NCI-H1436 (cell line): ENCODE data around the gene MRPL53.
"Not testable (repeated sequence)": the region's sequence is repeated elsewhere in the genome, so short reads cannot be mapped to it uniquely, and the experiment has no call there.

Source experiments
- DNase-seq: peaks from one replicate; lab custom pipeline; 2025; lab: John Stamatoyannopoulos, UW

MRPL53 gene

GRCh38 chr2:74450570-74451190 is 21.8 kb downstream of the MRPL53 start:
- DNase-seq = no peak

GRCh38 chr2:74448771-74449170 is 23.7 kb downstream of the MRPL53 start:
- DNase-seq = no peak

GRCh38 chr2:74447230-74447999 is 25.1 kb downstream of the MRPL53 start:
- no peak for DNase-seq

GRCh38 chr2:74444498-74445318 is 27.8 kb downstream of the MRPL53 start:
- DNase-seq = no peak

- DNase-seq = not testable (repeated sequence)
Observed at GRCh38 chr2:74442483-74443297, 29.8 kb downstream of the MRPL53 start.

GRCh38 chr2:74441690-74442482 is 30.6 kb downstream of the MRPL53 start, which contains the start of gene RTKN:
Gene RTKN (minus strand): TSS chr2:74441937. CDS start chr2:74441816, 121 bp downstream.
- DNase-seq = no peak

- no peak for DNase-seq
Observed at GRCh38 chr2:74441170-74441689, 31.2 kb downstream of the MRPL53 start.

- DNase-seq = peak; percentile 72
Observed at GRCh38 chr2:74440378-74441169, 31.9 kb downstream of the MRPL53 start.

GRCh38 chr2:74439803-74440377 is 32.6 kb downstream of the MRPL53 start:
- DNase-seq = no peak

GRCh38 chr2:74439373-74439772 is 33.1 kb downstream of the MRPL53 start:
- DNase-seq = no peak

- no peak for DNase-seq
Observed at GRCh38 chr2:74438248-74438647, 34.2 kb downstream of the MRPL53 start.

- no peak for DNase-seq
Observed at GRCh38 chr2:74436848-74437695, 35.4 kb downstream of the MRPL53 start.

- no peak for DNase-seq
Observed at GRCh38 chr2:74436111-74436805, 36.2 kb downstream of the MRPL53 start.

- DNase-seq = no peak
Observed at GRCh38 chr2:74430502-74430901, 42.0 kb downstream of the MRPL53 start.

- DNase-seq = no peak
Observed at GRCh38 chr2:74429487-74430451, 42.7 kb downstream of the MRPL53 start.

GRCh38 chr2:74428675-74429074 is 43.8 kb downstream of the MRPL53 start:
- no peak for DNase-seq

GRCh38 chr2:74427551-74427950 is 44.9 kb downstream of the MRPL53 start:
- DNase-seq = no peak
